SK-N-MC (cell line): ENCODE measurements around the gene LHFPL2.

Source experiments
- DNase-seq: peaks from one replicate; pipeline ENCODE4 v3.0.0-alpha.2; 2011; ENCODE audit warnings: low read depth, low spot score
- H3K27ac ChIP-seq: fragments of 200-600 bp; sonication (generic); 2 replicates; pipeline ENCODE4 v1.5.1; 2016; ENCODE audit warnings: mixed run types
- H3K36me3 ChIP-seq: fragments of 200-600 bp; sonication (generic); 2 replicates; pipeline ENCODE4 v1.6.1; 2017; ENCODE audit warnings: antibody characterized with exemption, low read length, mixed read lengths; ENCODE audit not compliant: insufficient read depth
- H3K4me3 ChIP-seq: fragments of 200-600 bp; sonication (generic); 2 replicates; pipeline ENCODE4 v1.5.1; 2016
- H3K9ac ChIP-seq: fragments of 200-600 bp; sonication (generic); 2 replicates; pipeline ENCODE4 v1.8.0; 2017; ENCODE audit warnings: mixed run types, mixed read lengths; ENCODE audit not compliant: insufficient read length
- H3K9me3 ChIP-seq: fragments of 200-600 bp; sonication (generic); 2 replicates; pipeline ENCODE4 v1.6.1; 2017; ENCODE audit warnings: low read depth, mild to moderate bottlenecking, antibody characterized with exemption, low read length, moderate library complexity, mixed read lengths
- EZH2 ChIP-seq: fragments of 200-600 bp; sonication (generic); IDR thresholded peaks from one replicate; pipeline ENCODE4 v1.6.1; 2017; ENCODE audit warnings: antibody characterized with exemption
- FOXP2 ChIP-seq: optimal IDR thresholded peaks from 2 replicates; pipeline ENCODE3; 2011; ENCODE audit warnings: mild to moderate bottlenecking, moderate library complexity; ENCODE audit not compliant: insufficient read depth; ENCODE audit errors: extremely low read length, control extremely low read depth
- POLR2AphosphoS5 ChIP-seq: IDR thresholded peaks from 2 replicates; pipeline ENCODE4 v1.6.1; 2012; ENCODE audit warnings: mild to moderate bottlenecking, low read depth, low read length, borderline replicate concordance

LHFPL2 gene

DNA sequence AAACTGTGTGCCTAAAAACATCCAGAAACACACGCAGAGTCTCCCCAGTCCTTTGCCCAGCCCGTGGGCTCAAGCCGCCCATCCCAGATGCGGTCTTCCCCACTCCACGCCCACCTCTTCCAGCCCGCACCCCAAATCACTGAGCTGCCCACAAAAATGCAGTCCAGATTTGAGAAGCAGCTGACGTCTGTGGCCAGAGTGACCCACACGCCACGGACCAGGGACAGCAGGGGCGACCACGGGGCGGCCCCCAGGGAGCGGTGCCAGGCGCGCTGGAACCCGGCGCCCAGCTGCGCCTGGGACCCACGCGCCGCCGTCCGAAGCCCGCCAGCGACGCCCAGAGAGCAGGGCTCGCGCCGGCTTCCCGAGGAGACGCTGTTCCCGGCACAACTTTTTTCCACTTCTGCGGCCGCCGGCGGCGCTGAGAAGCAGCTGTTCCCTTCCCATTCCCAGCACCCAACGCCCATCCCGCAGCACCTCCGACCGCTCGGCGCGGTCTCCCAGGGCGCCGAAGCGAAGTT is 674 bp downstream of the LHFPL2 start:
- H3K27ac ChIP-seq = no peak overlapping the region

GRCh38 chr5:78647351-78647818 is 1.2 kb downstream of the LHFPL2 start:
- H3K27ac ChIP-seq = no peak overlapping the region
- H3K9ac ChIP-seq = peak overlapping the region; percentile 76
- no peaks in the 10 kb centered on the region for H3K36me3 ChIP-seq
- H3K9me3 ChIP-seq = no peaks in the 10 kb centered on the region
- TF ChIP-seq FOXP2 (no peak), POLR2AphosphoS5 (no peak)
- peak overlapping the region; percentile 88 for H3K4me3 ChIP-seq
- DNase-seq = no peak

More for the DNA sequence above, 674 bp downstream of the LHFPL2 start:
- DNase-seq = no peak
- no peaks in the 10 kb centered on the region for H3K9me3 ChIP-seq
- peak overlapping the region; percentile 88 for H3K4me3 ChIP-seq
- no peaks in the 10 kb centered on the region for H3K36me3 ChIP-seq
- peak overlapping the region; percentile 76 for H3K9ac ChIP-seq
- TF ChIP-seq EZH2 = no peak

DNA sequence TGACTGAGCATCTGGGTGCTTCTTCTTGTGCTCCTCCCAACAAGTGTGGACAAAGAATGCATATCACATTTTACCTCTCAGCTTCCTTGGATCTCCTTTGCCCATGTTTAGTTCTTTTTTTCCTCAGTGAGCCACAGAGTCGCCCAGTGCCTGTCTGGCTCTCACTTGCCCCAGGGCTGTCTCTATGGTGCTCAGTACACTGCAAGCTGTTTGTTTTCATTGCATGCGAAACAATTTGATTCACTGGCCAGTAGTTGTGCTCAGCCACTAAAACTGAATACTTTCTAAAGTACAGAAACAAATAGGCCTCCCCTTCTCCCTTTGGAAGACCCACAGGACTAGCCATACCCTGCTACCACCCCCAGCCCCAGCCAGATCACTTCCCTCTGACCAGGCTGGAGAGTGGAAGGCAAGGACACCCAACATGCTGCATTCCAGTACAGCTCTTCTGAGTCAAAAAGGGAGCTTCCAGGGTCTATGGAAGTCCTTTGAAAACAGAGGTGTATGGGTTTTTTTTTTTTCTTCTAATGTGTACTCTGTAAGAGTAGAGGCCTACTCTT is 3.8 kb downstream of the LHFPL2 start:
- TF ChIP-seq FOXP2 (no peak), POLR2AphosphoS5 (no peak), EZH2 (no peak)
- no peak overlapping the region for H3K27ac ChIP-seq
- no peak overlapping the region for H3K9ac ChIP-seq

GRCh38 chr5:78644129-78644528 is 4.4 kb downstream of the LHFPL2 start:
- H3K4me3 ChIP-seq = no peak overlapping the region
- DNase-seq = no peak
- H3K36me3 ChIP-seq = no peaks in the 10 kb centered on the region
- TF ChIP-seq EZH2 (no peak), POLR2AphosphoS5 (no peak), FOXP2 (no peak)
- no peak overlapping the region for H3K9ac ChIP-seq
- H3K9me3 ChIP-seq = no peaks in the 10 kb centered on the region
- H3K27ac ChIP-seq = no peak overlapping the region

More for the DNA sequence above, 3.8 kb downstream of the LHFPL2 start:
- no peak overlapping the region for H3K4me3 ChIP-seq
- no peaks in the 10 kb centered on the region for H3K36me3 ChIP-seq
- DNase-seq = no peak
- no peaks in the 10 kb centered on the region for H3K9me3 ChIP-seq

GRCh38 chr5:78642701-78643100 is 5.9 kb downstream of the LHFPL2 start:
- H3K4me3 ChIP-seq = no peak overlapping the region
- no peak overlapping the region for H3K9ac ChIP-seq
- DNase-seq = no peak
- TF ChIP-seq FOXP2 = no peak
- no peak for TF ChIP-seq POLR2AphosphoS5
- TF ChIP-seq EZH2 = no peak
- no peak overlapping the region for H3K27ac ChIP-seq
- H3K36me3 ChIP-seq = no peaks in the 10 kb centered on the region
- no peaks in the 10 kb centered on the region for H3K9me3 ChIP-seq

DNA sequence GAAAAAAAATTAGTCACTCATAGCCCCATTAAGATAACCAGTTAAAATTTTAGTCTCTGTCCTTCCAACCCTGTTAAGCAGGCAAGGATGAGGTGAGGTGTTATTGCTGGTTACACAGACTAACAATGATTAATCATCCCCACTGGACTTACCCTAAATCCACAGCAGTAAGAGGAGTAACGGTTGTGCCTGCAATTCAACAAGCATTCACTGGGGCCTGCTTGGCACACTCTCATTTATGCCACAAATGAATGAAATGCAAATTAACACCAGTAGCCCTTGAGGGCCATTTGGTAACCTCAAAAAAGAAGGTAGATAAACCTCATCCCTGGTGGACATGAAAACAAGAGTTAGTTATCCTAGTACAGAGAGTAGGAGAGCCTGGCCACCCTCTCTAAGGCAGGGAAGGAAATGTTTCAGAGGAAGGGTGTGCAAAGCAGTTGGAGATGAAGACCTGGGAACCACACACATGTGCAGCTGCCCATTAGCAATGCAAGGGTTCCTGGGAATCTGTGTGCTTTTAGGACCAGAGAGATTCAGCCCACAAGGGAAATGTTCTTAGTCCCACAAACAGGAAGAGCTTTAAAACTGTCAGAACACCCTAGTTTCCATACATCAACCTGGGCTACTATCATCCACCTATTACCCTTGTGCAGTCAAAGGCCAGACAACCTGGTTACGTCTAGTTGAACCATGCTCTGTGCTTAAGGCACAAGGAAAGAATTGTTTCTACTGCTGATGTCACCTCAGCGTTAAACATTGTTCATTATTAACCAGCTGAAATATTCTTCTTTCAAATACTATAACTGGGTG is 7.7 kb downstream of the LHFPL2 start:
- no peak overlapping the region for H3K9ac ChIP-seq
- no peak for TF ChIP-seq FOXP2
- TF ChIP-seq EZH2 = no peak
- TF ChIP-seq POLR2AphosphoS5 = no peak
- H3K9me3 ChIP-seq = no peaks in the 10 kb centered on the region
- no peaks in the 10 kb centered on the region for H3K36me3 ChIP-seq
- H3K4me3 ChIP-seq = no peak overlapping the region
- no peak overlapping the region for H3K27ac ChIP-seq
- no peak for DNase-seq

- TF ChIP-seq EZH2 (no peak), FOXP2 (no peak), POLR2AphosphoS5 (no peak)
- H3K9ac ChIP-seq = no peak overlapping the region
- no peaks in the 10 kb centered on the region for H3K9me3 ChIP-seq
- no peaks in the 10 kb centered on the region for H3K36me3 ChIP-seq
- no peak overlapping the region for H3K4me3 ChIP-seq
- no peak overlapping the region for H3K27ac ChIP-seq
- no peak for DNase-seq
Measured at GRCh38 chr5:78639791-78640190, 8.8 kb downstream of the LHFPL2 start.

GRCh38 chr5:78638973-78639669 is 9.5 kb downstream of the LHFPL2 start:
- Histone ChIP-seq H3K27ac (no peak overlapping the region), H3K9me3 (no peaks in the 10 kb centered on the region), H3K9ac (no peak overlapping the region), H3K36me3 (no peaks in the 10 kb centered on the region), H3K4me3 (no peak overlapping the region)
- DNase-seq = no peak
- TF ChIP-seq FOXP2 = no peak
- no peak for TF ChIP-seq EZH2
- TF ChIP-seq POLR2AphosphoS5 = no peak

- H3K36me3 ChIP-seq = no peaks in the 10 kb centered on the region
- H3K9ac ChIP-seq = no peak overlapping the region
- no peak overlapping the region for H3K4me3 ChIP-seq
- H3K9me3 ChIP-seq = no peaks in the 10 kb centered on the region
- TF ChIP-seq FOXP2 (no peak), POLR2AphosphoS5 (no peak), EZH2 (no peak)
- H3K27ac ChIP-seq = no peak overlapping the region
- no peak for DNase-seq
Measured at GRCh38 chr5:78638423-78638822, 10.1 kb downstream of the LHFPL2 start.
